Measurements from ENCODE around the gene CHRNA5.
A peak's percentile ranks its signal among the peaks of the same experiment; 100 is the strongest.
"Not testable (repeated sequence)": the region's sequence is repeated elsewhere in the genome, so short reads cannot be mapped to it uniquely, and the experiment has no call there.

CHRNA5 gene

GRCh38 chr15:78550815-78551214 lies 14.5 kb upstream of the CHRNA5 start:
- Mint-ChIP-seq H3K4me1 (ENCODE audit: low read depth) (peaks cover 2% of the 10 kb centered on the region), H3K4me3 (no peak overlapping the region), H3K27ac (no peak overlapping the region), H3K36me3 (peaks cover 9% of the 10 kb centered on the region), H3K27me3 (no peaks in the 10 kb centered on the region), H3K9me3 (ENCODE audit: low read depth) (no peaks in the 10 kb centered on the region)

DNA sequence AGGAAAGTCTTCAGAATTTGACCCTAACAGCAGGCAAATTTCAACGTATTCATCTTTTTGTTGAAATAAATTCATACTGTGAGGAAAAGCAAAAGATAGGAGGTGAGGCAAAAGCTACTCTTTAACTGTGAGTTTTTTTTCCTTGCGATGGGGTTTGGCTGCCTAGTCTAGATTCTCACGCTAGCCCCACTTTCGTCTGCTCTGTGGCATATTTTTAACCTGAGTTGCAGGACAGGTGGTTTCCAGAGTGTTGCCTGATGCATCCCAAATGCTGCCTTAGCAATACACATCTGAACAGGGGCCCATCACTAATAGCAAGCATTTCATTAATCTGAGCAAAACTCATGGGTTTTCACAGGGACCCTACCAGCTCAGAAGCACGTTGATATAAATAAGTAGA lies 13.4 kb upstream of the CHRNA5 start:
- H3K27ac Mint-ChIP-seq: no peak overlapping the region
- H3K4me1 Mint-ChIP-seq (ENCODE audit: low read depth): no peaks in the 10 kb centered on the region
- peaks cover 9% of the 10 kb centered on the region for H3K36me3 Mint-ChIP-seq
- no peaks in the 10 kb centered on the region for H3K27me3 Mint-ChIP-seq
- H3K4me3 Mint-ChIP-seq: no peak overlapping the region
- H3K9me3 Mint-ChIP-seq (ENCODE audit: low read depth): no peaks in the 10 kb centered on the region

- H3K36me3 Mint-ChIP-seq: peaks cover 9% of the 10 kb centered on the region
- H3K9me3 Mint-ChIP-seq (ENCODE audit: low read depth): no peaks in the 10 kb centered on the region
- no peaks in the 10 kb centered on the region for H3K27me3 Mint-ChIP-seq
- no peak overlapping the region for H3K27ac Mint-ChIP-seq
- no peaks in the 10 kb centered on the region for H3K4me1 Mint-ChIP-seq (ENCODE audit: low read depth)
- no peak overlapping the region for H3K4me3 Mint-ChIP-seq
Observed at GRCh38 chr15:78552597-78552996, 12.7 kb upstream of the CHRNA5 start.

DNA sequence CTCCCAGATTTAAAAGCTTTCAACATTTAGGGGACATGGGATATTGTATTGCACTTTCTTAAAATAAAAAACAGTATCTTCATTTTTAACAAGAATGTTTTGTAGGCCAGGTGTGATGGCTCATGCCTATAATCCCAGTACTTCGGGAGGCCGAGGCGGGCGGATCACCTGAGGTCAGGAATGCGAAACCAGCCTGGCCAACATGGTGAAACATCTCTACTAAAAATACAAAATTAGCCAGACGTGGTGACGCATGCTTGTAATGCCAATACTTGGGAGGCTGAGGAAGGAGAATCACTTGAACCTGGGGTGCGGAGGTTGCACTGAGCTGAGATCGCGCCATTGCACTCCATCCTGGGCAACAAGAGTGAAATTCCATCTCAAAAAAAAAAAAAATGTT lies 5.1 kb upstream of the CHRNA5 start:
- not testable (repeated sequence) for H3K4me3 Mint-ChIP-seq; H3K36me3 Mint-ChIP-seq; H3K27ac Mint-ChIP-seq; H3K9me3 Mint-ChIP-seq (ENCODE audit: low read depth); H3K27me3 Mint-ChIP-seq
- peaks cover 11% of the 10 kb centered on the region for H3K4me1 Mint-ChIP-seq (ENCODE audit: low read depth)

DNA sequence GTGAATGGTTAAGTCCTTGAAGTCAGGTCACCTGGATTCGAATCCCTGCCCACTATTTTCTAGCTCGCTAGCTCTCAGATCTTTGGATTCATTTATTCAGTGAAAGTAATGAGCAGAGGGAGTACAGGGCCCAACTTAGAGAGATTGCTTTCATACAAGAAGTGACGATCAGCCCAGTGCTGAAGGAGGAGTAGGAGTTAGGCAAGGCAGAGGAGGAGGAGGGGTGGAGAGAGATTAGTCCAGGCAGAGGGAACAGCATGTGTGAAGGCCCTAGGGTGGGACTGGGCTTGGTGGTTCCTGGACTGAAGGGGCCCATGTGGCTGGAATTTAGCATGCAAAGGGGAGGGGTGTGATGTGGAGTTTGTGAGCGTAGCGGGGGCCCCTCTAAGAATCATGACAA lies 3.8 kb upstream of the CHRNA5 start:
- Mint-ChIP-seq H3K4me3 (no peak overlapping the region), H3K27ac (no peak overlapping the region), H3K4me1 (ENCODE audit: low read depth) (peaks cover 18% of the 10 kb centered on the region), H3K9me3 (ENCODE audit: low read depth) (no peaks in the 10 kb centered on the region), H3K27me3 (peaks cover 12% of the 10 kb centered on the region), H3K36me3 (peaks cover 2% of the 10 kb centered on the region)

GRCh38 chr15:78563092-78563491 lies 2.2 kb upstream of the CHRNA5 start:
- peaks cover 4% of the 10 kb centered on the region for H3K36me3 Mint-ChIP-seq
- H3K9me3 Mint-ChIP-seq (ENCODE audit: low read depth): no peaks in the 10 kb centered on the region
- peak overlapping the region; percentile 9 for H3K4me3 Mint-ChIP-seq
- peak overlapping the region; percentile 17 for H3K27ac Mint-ChIP-seq
- H3K27me3 Mint-ChIP-seq: peaks cover 21% of the 10 kb centered on the region
- peaks cover 25% of the 10 kb centered on the region for H3K4me1 Mint-ChIP-seq (ENCODE audit: low read depth)

- Mint-ChIP-seq H3K36me3 (peaks cover 4% of the 10 kb centered on the region), H3K9me3 (ENCODE audit: low read depth) (no peaks in the 10 kb centered on the region), H3K27me3 (peaks cover 17% of the 10 kb centered on the region), H3K4me1 (ENCODE audit: low read depth) (peaks cover 27% of the 10 kb centered on the region), H3K27ac (no peak overlapping the region), H3K4me3 (peak overlapping the region; percentile 80)
Observed at GRCh38 chr15:78564743-78565096, 600 bp upstream of the CHRNA5 start.

DNA sequence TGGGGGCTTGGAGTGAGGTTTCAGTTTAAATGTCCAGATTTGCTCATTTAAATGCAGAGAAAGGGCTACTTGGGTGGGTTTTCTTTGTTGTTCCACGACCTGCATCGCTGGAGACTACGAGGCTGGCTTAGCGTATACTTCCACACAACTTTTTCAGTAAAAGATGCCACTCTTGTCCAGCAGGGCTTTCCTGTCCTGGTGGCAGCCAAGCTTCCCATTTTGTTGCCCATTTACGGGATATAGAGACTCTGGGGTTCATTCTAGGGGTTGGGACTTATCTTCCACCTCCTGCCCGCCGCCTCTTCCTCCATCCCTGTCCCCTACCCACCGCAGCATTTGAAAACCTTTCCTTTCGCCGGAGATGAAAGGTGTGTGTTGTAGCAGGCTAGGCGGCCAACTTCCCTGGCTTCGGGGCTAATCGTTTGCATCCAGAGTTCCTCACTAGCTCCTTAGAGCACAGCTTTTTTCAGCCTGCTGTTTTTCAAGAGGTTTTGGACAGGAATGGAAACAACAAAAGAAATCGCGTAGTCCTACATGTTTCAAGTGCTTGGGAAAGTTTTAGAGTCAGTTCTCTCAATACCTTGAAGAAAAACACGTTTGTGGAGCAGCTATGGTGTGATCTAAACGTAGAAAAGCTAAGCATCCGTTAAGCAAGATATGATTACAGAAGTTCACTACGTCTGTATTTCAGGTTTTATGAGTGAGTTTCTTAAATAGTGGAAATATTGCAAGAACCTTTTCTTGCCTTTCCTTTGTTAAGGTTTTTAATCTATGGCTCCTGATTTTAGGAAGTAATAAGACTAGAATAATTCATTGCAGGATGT lies 843 bp downstream of the CHRNA5 start:
- Mint-ChIP-seq H3K4me1 (ENCODE audit: low read depth) (peaks cover 27% of the 10 kb centered on the region), H3K27me3 (peaks cover 17% of the 10 kb centered on the region), H3K27ac (peak overlapping the region; percentile 43), H3K36me3 (peaks cover 4% of the 10 kb centered on the region), H3K4me3 (peak overlapping the region; percentile 86), H3K9me3 (ENCODE audit: low read depth) (no peaks in the 10 kb centered on the region)

- H3K27me3 Mint-ChIP-seq: peaks cover 12% of the 10 kb centered on the region
- no peaks in the 10 kb centered on the region for H3K9me3 Mint-ChIP-seq (ENCODE audit: low read depth)
- no peak overlapping the region for H3K4me3 Mint-ChIP-seq
- peaks cover 2% of the 10 kb centered on the region for H3K36me3 Mint-ChIP-seq
- H3K4me1 Mint-ChIP-seq (ENCODE audit: low read depth): peaks cover 27% of the 10 kb centered on the region
- no peak overlapping the region for H3K27ac Mint-ChIP-seq
Observed at GRCh38 chr15:78567531-78567930, 2.2 kb downstream of the CHRNA5 start.

DNA sequence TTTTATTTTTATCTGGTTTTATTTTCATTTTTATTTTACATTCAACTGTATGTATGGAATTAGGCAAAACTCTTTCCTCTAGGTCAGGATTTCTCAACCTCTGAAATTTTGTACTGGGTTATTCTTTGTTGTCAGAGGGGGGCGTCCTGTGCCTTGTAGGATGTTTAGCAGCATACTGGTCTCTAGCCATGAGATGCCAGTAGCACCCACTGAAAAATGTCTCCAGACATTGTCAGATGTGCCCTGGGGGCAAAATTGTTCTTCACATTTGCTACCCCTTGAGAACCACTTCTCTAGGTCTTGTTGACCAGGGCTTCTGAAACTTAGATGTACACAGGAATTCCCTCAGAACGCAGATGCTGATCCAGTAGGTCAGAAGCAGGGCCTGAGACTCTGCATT lies 5.4 kb downstream of the CHRNA5 start:
- Mint-ChIP-seq H3K9me3 (ENCODE audit: low read depth) (no peaks in the 10 kb centered on the region), H3K4me1 (ENCODE audit: low read depth) (peaks cover 15% of the 10 kb centered on the region), H3K4me3 (no peak overlapping the region), H3K27ac (no peak overlapping the region), H3K27me3 (peaks cover 14% of the 10 kb centered on the region), H3K36me3 (peaks cover 2% of the 10 kb centered on the region)

DNA sequence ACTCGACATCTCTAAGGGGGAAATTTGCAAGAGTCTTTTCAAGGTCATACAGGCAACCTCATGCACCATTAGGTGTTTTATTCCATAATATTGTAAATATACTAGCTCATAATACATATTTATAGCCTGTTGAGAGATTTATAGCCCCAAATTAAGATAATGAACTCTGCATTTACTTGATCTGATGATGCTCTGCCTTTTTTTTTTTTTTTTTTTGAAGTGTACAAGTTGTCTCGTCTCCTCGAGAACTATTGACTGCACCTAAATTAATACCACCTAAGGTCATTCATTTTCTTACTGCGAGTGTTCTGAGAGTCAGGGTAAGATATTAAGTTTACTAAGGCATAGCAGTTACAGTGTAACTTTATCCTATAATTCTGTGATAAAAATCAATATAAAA lies 6.1 kb downstream of the CHRNA5 start:
- Mint-ChIP-seq H3K27ac (no peak overlapping the region), H3K27me3 (peaks cover 11% of the 10 kb centered on the region)

DNA sequence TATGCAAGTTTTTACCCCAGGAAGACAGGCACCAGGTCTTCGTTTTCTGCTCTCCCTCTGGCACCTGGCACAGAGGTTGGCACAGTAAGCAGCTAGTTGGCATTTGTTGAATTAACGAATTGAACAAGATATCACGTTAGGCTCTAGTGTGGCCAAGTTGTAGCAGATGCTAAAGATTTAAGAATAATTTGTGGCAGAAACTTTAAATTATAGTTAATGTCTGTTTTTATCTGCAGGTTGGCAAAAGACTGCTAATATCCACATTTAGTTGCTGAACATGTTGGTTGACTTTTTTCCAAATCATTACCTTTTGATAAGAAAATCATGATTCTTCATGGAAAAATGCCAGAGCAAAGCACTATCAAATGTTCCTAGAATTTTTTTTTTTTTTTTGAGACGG lies 8.1 kb downstream of the CHRNA5 start:
- H3K4me3 Mint-ChIP-seq: no peak overlapping the region
- no peaks in the 10 kb centered on the region for H3K9me3 Mint-ChIP-seq (ENCODE audit: low read depth)
- no peaks in the 10 kb centered on the region for H3K36me3 Mint-ChIP-seq
- H3K27me3 Mint-ChIP-seq: peaks cover 4% of the 10 kb centered on the region
- peaks cover 1% of the 10 kb centered on the region for H3K4me1 Mint-ChIP-seq (ENCODE audit: low read depth)
- H3K27ac Mint-ChIP-seq: no peak overlapping the region

More for the DNA sequence above, 6.1 kb downstream of the CHRNA5 start:
- Mint-ChIP-seq H3K36me3 (peaks cover 2% of the 10 kb centered on the region), H3K9me3 (ENCODE audit: low read depth) (no peaks in the 10 kb centered on the region), H3K4me3 (no peak overlapping the region), H3K4me1 (ENCODE audit: low read depth) (peaks cover 10% of the 10 kb centered on the region)

DNA sequence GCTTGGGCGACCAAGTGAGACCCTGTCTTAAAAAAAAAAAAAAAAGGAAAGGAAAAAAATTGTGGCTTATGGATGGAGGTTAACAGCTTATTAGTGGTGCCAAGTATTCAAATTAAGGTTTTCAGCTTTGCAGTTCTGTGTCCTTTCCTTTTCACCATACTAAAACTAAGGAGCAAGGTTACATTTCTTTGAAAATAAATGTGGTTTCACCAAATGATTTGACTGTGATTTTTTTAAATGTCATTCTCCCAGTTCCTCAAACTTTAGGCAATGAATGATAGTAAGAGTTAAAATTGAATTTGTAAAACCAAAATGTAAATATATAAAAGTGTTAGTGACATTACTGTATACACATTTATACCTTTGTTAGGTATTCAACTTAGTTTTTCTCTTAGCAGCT lies 9.6 kb downstream of the CHRNA5 start:
- H3K36me3 Mint-ChIP-seq: no peaks in the 10 kb centered on the region

GRCh38 chr15:78597583-78597982 lies 32.3 kb downstream of the CHRNA5 start:
- H3K27ac Mint-ChIP-seq: no peak overlapping the region
- H3K27me3 Mint-ChIP-seq: no peaks in the 10 kb centered on the region
- H3K4me3 Mint-ChIP-seq: no peak overlapping the region
- H3K36me3 Mint-ChIP-seq: no peaks in the 10 kb centered on the region
- H3K4me1 Mint-ChIP-seq (ENCODE audit: low read depth): no peaks in the 10 kb centered on the region
- no peaks in the 10 kb centered on the region for H3K9me3 Mint-ChIP-seq (ENCODE audit: low read depth)

More for the DNA sequence above, 9.6 kb downstream of the CHRNA5 start:
- H3K4me1 Mint-ChIP-seq (ENCODE audit: low read depth): no peaks in the 10 kb centered on the region
- H3K9me3 Mint-ChIP-seq (ENCODE audit: low read depth): no peaks in the 10 kb centered on the region
- no peak overlapping the region for H3K27ac Mint-ChIP-seq
- H3K27me3 Mint-ChIP-seq: peaks cover 4% of the 10 kb centered on the region
- no peak overlapping the region for H3K4me3 Mint-ChIP-seq

DNA sequence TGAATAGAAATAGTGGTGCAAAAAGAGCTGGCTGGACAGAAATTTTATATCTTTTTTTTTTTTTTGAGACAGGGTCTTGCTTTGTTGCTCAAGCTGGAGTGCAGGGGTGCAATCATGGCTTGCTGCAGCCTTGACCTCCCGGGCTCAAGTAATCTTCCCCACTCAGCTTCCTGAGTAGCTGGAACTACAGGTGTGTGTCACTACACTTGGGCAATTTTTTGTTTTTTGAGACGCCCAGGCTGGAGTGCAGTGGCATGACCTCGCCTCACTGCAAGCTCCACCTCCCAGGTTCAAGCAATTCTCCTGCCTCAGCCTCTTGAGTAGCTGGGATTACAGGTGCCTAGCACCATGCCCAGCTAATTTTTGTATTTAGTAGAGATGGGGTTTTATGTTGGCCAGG lies 33.0 kb downstream of the CHRNA5 start:
- Mint-ChIP-seq H3K9me3 (ENCODE audit: low read depth) (no peaks in the 10 kb centered on the region), H3K36me3 (no peaks in the 10 kb centered on the region), H3K4me3 (no peak overlapping the region), H3K27me3 (no peaks in the 10 kb centered on the region), H3K4me1 (ENCODE audit: low read depth) (no peaks in the 10 kb centered on the region), H3K27ac (no peak overlapping the region)

DNA sequence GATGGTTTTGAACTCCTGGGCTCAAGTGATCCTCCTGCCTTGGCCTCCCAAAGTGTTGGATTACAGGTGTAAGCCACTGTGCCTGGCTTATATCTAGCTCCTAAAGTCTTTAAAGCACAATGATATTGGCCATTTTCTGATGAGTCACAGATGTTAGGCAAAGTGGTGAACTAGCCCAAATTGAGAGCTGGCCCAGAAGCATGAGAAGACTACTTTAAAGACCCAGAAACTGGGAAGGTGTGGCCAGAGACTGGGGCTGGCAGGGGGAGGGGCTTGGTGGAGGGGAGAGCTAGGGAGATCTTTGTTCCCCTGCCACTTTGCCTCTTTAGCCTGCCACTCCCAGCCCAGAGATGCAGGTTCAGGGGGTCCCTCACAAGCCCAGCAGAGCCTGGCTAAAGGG lies 33.9 kb downstream of the CHRNA5 start:
- H3K27me3 Mint-ChIP-seq: peaks cover 5% of the 10 kb centered on the region
- no peaks in the 10 kb centered on the region for H3K36me3 Mint-ChIP-seq
- no peaks in the 10 kb centered on the region for H3K4me1 Mint-ChIP-seq (ENCODE audit: low read depth)
- H3K27ac Mint-ChIP-seq: no peak overlapping the region
- H3K9me3 Mint-ChIP-seq (ENCODE audit: low read depth): no peaks in the 10 kb centered on the region
- H3K4me3 Mint-ChIP-seq: no peak overlapping the region
